NCI-H2171 (cell line): ENCODE measurements around the gene MT1HL1.
"Not testable (repeated sequence)": the region's sequence is repeated elsewhere in the genome, so short reads cannot be mapped to it uniquely, and the experiment has no call there.

Experiments
- DNase-seq: peaks from one replicate; lab custom pipeline; 2025; lab: John Stamatoyannopoulos, UW

MT1HL1 gene

GRCh38 chr1:236975461-236975860 lies 28.8 kb downstream of the MT1HL1 start:
- DNase-seq = no peak

GRCh38 chr1:236974025-236974424 lies 30.2 kb downstream of the MT1HL1 start:
- DNase-seq = not testable (repeated sequence)

GRCh38 chr1:236966636-236967035 lies 37.6 kb downstream of the MT1HL1 start:
- DNase-seq = no peak

- no peak for DNase-seq
Observed at GRCh38 chr1:236963920-236964319, 40.3 kb downstream of the MT1HL1 start.

GRCh38 chr1:236959112-236959511 lies 45.1 kb downstream of the MT1HL1 start:
- DNase-seq = no peak

GRCh38 chr1:236957235-236957634 lies 47.0 kb downstream of the MT1HL1 start:
- no peak for DNase-seq
